Measurements from ENCODE around the gene HOXC11.

DNA sequence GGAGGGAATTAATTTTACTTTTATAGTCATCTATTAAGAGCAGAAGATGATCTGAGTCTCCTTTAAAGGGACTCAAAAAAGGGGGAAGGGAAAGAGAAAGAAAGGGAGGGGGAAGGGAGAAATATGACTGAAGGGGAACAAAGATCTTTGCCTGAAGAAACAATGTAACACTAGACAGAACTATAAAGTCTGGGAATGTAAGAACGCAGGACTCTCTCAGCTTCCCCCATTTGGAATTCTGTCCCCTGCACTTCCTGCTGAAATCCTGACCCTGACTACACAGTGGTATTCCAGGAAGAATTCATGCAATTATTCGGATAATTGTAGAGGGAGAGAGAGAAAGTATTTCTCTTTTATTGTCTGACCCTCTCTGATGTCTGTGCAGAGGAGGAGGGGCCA is 8.6 kb upstream of the HOXC11 start:
- TF ChIP-seq, protein P1, sequence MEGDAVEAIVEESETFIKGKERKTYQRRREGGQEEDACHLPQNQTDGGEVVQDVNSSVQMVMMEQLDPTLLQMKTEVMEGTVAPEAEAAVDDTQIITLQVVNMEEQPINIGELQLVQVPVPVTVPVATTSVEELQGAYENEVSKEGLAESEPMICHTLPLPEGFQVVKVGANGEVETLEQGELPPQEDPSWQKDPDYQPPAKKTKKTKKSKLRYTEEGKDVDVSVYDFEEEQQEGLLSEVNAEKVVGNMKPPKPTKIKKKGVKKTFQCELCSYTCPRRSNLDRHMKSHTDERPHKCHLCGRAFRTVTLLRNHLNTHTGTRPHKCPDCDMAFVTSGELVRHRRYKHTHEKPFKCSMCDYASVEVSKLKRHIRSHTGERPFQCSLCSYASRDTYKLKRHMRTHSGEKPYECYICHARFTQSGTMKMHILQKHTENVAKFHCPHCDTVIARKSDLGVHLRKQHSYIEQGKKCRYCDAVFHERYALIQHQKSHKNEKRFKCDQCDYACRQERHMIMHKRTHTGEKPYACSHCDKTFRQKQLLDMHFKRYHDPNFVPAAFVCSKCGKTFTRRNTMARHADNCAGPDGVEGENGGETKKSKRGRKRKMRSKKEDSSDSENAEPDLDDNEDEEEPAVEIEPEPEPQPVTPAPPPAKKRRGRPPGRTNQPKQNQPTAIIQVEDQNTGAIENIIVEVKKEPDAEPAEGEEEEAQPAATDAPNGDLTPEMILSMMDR (IDR thresholded peaks at IDR 0.05) = no peak
- TF ChIP-seq EZH2 (IDR thresholded peaks at IDR 0.05) (peak; percentile 54), EZH2phosphoT487 (IDR thresholded peaks at IDR 0.05) (peak; percentile 19)

Data from neural progenitor cell (in vitro differentiated cells).